Measurements from ENCODE around the gene ARSB.

DNA sequence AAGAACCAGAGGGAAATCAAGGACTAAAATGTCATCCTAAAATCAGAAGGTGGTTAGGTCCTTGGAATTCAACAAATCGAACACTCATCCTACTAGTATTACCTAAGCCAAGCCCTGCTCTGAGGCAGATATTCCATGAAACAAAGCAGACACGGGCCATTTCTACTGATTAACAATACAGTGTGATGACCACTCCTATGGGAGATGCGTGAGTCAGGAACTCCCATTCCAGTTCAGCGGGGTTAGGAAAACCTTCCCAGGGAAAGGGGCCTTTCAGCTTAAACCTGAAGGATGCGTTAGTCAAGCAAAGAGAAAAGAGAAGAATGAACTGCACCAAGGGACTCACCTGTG lies 218.7 kb downstream of the ARSB start:
- TF ChIP-seq CTCF (conservative IDR thresholded peaks at IDR 0.05) (no peak), EZH2 (IDR thresholded peaks at IDR 0.05; ENCODE audit: low read depth) (no peak)

Measured in PC-9 (cell line).